Natural killer cell treated with Interleukin-12 subunit alpha and Interleukin-12 subunit beta and Interleukin-15 and Interleukin-18, amount 100 ng/mL, for 72 hours (primary cell): Measurements from ENCODE around the gene TTC39B. TPM values are rescaled to one million over a fixed set of nuclear protein-coding genes. Genes with fewer than 3 reads are reported as not detected.
"Not testable (repeated sequence)": the region's sequence is repeated elsewhere in the genome, so short reads cannot be mapped to it uniquely, and the experiment has no call there.

Experiments used
- ATAC-seq, 2 donors: fragments of 150-1000 bp; cut with Tn5 transposase in 1 of 2; sonication (Bioruptor Pico), chemical (Tn5 transposase) in 1 of 2; 2 replicates each; pipeline ENCODE4 v1.10.0; 2021
- DNase-seq: peaks from one replicate; pipeline ENCODE4 v3.0.0; 2022; ENCODE audit warnings: low spot score
- H3K27ac Mint-ChIP-seq, 2 donors: 1 replicate in 1 of 2; 2 replicates in 1 of 2; pipeline ENCODE4 v1.8.0; 2022; ENCODE audit warnings: mixed read lengths in 2 of 2, mild to moderate bottlenecking in 1 of 2, moderate library complexity in 1 of 2
- H3K27me3 Mint-ChIP-seq, 2 donors: 1 replicate in 1 of 2; 2 replicates in 1 of 2; pipeline ENCODE4 v1.8.0; 2022; ENCODE audit warnings: mixed read lengths in 2 of 2
- H3K36me3 Mint-ChIP-seq: one replicate; pipeline ENCODE4 v1.8.0; 2022; ENCODE audit warnings: mixed read lengths
- H3K4me1 Mint-ChIP-seq, 2 donors: 1 replicate in 1 of 2; 2 replicates in 1 of 2; pipeline ENCODE4 v1.8.0; 2022; ENCODE audit warnings: low read depth in 2 of 2, mixed read lengths in 2 of 2, mild to moderate bottlenecking in 1 of 2
- H3K4me3 Mint-ChIP-seq: one replicate; pipeline ENCODE4 v1.8.0; 2022; ENCODE audit warnings: mixed read lengths
- H3K9me3 Mint-ChIP-seq: 2 replicates; pipeline ENCODE4 v1.8.0; 2022; ENCODE audit warnings: mixed read lengths
- total RNA-seq, 2 donors: library from RNA; stranded (reverse); gene quantifications; one replicate each; pipeline ENCODE4 v1.2.3, GENCODE V29; 2022

TTC39B gene
- total RNA-seq, 2 donors from 2014 or later: 12.4 to 20.6 TPM

DNA sequence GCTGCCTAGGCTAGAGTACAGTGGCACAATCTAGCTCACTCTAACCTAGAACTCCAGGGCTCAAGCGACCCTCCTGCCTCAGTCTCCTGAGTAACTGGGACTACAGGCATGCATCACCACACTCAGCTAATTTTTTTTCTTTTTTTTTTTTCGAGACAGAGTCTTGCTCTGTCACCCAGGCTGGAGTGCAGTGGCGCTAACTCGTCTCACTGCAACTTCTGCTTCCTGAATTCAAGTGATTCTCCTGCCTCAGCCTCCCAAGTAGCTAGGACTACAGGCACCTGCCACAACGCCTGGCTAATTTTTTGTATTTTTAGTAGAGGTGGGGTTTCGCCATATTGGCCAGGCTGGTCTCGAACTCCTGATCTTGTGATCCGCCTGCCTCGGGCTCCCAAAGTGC, 12.6 kb upstream of the TTC39B start:
- not testable (repeated sequence) for H3K27ac Mint-ChIP-seq, H3K36me3 Mint-ChIP-seq, H3K27me3 Mint-ChIP-seq, H3K4me3 Mint-ChIP-seq, H3K9me3 Mint-ChIP-seq, H3K4me1 Mint-ChIP-seq, ATAC-seq, DNase-seq

DNA sequence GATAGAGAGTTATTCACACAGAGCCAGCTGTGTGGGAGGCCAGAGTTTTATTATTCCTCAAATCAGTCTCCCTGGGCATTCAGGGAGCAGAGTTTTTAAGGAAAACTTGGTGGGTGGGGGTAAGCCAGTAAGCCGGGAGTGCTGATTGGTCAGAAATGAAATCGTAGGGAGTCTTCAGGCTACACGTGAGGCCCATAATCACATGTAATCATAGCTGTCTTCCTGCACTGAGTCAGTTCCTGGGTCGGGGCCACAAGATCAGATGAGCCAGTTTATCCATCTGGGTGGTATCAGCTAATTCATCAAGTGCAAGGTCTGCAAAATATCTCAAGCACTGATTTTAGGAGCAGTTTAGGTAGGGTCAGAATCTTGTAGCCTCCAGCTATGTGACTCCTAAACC, 10.8 kb upstream of the TTC39B start:
- Mint-ChIP-seq H3K9me3 (no peaks in the 10 kb centered on the region), H3K4me3 (no peak overlapping the region), H3K27ac (no peak overlapping the region), H3K36me3 (no peaks in the 10 kb centered on the region), H3K4me1 (peaks cover 0 to 5% of the 10 kb centered on the region in 2 donors), H3K27me3 (no peaks in the 10 kb centered on the region)
- ATAC-seq: no peak
- no peak for DNase-seq

DNA sequence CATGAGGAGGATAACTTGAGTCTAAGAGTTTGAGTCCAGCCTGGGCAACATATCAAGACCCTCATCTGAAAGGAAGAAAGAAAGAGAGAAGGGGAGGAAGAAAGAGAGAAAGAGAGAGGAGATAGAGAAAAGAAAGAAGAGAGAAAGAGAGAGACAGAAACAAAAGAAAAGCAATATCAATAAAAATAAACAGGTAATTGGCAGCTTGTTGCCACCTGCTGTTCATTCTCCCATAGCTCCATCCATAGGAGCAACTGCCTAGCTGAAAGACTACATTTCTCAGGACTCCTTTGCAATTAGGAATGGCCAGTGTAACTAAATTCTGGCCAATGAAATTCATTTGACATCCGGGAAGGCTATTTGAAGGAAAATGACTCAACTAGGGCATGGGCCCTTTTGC, 4.6 kb upstream of the TTC39B start:
- no peak overlapping the region for H3K4me3 Mint-ChIP-seq
- DNase-seq (no peak), ATAC-seq (no peak)
- H3K27me3 Mint-ChIP-seq: no peaks in the 10 kb centered on the region
- H3K36me3 Mint-ChIP-seq: no peaks in the 10 kb centered on the region
- peaks cover 14 to 19% of the 10 kb centered on the region in 2 donors for H3K4me1 Mint-ChIP-seq
- H3K27ac Mint-ChIP-seq: peak overlapping the region in 1 of 2 donors; percentile 51
- no peaks in the 10 kb centered on the region for H3K9me3 Mint-ChIP-seq

DNA sequence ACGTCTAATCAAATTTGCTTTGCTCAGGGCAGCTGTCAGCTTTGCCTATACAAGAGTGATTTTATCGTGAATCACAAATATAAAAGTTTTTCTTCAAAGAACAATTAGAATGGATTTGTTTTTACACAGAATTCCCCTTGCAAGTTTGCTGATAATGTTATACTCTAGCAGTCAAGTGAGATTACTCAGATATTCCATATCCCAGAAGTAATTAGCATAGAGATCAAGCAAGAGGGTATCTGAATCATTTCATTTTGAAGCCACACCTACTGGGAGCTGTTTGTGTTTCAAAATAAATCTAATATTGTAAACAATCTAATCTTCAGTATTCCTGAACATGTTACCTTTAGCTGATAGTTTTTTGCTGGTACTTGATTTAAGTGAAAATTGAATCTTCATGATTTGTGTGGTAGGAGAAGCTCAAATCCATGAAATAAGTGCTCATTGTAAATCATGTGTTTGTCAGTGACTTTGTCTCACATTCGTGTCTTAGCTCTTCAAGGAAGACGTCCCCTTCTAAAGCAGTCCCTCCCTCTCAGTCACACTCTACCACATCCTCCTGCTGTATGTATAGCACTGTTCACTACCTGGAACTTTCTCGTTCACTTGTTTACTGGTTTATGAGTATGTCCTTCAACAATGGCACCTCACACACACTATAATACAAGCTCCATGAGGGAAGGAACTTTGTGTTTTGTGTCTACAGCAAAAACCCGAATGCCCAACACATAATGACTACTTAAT, 3.3 kb upstream of the TTC39B start:
- Mint-ChIP-seq H3K27ac (peak overlapping the region in 1 of 2 donors; percentile 44), H3K27me3 (no peaks in the 10 kb centered on the region), H3K4me1 (peaks cover 24 to 27% of the 10 kb centered on the region in 2 donors), H3K9me3 (no peaks in the 10 kb centered on the region), H3K4me3 (peak overlapping the region; percentile 4), H3K36me3 (no peaks in the 10 kb centered on the region)
- peak in 1 of 2 donors; percentile 34 for ATAC-seq
- no peak for DNase-seq

DNA sequence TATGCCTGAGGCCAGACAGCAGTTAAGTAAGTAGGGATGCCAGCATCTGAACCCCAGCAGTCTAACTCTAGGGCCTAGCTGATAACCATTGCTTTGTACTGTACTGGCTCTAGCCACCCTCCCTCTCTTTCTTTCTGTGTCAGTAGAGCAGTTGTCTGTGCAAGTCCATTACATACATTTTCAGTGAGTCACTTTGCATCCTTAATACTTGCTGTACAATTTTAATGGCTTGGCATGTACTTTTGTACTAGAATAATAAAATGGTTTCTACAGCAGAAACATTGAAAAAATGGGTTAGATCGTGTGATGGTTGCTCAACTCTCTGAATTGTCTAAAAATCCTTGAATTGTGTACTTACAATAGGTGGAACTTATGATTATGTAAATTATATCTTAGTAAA, 1.5 kb upstream of the TTC39B start:
- Mint-ChIP-seq H3K27ac (peak overlapping the region; percentile 68 to 82), H3K27me3 (no peaks in the 10 kb centered on the region), H3K4me3 (peak overlapping the region; percentile 85), H3K36me3 (no peaks in the 10 kb centered on the region), H3K9me3 (no peaks in the 10 kb centered on the region), H3K4me1 (peaks cover 30 to 39% of the 10 kb centered on the region in 2 donors)
- ATAC-seq (no peak), DNase-seq (no peak)

DNA sequence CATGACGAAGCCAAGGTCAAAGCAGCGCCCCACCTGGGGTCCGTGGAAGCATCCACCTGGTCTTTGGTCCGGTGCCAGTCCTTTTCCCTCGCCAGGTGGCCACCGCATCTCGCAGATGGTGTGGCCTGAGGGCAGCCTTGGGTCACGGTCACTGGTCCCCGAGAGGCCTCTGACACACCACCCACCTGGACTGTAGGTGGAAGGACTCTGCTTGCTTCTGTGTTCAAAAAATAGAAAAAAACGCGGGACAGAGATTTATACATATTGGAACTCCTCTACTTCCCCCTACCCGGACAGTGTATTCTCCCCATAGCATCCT, 466 bp upstream of the TTC39B start:
- Mint-ChIP-seq H3K36me3 (no peaks in the 10 kb centered on the region), H3K4me1 (peaks cover 30 to 39% of the 10 kb centered on the region in 2 donors), H3K27me3 (no peaks in the 10 kb centered on the region), H3K27ac (peak overlapping the region; percentile 68 to 82), H3K9me3 (no peaks in the 10 kb centered on the region), H3K4me3 (peak overlapping the region; percentile 85)
- DNase-seq (no peak), ATAC-seq (no peak)

GRCh38 chr9:15306068-15306756, 804 bp downstream of the TTC39B start:
- Mint-ChIP-seq H3K4me1 (peaks cover 28 to 37% of the 10 kb centered on the region in 2 donors), H3K4me3 (peak overlapping the region; percentile 85), H3K9me3 (no peaks in the 10 kb centered on the region), H3K27ac (peak overlapping the region; percentile 68 to 82), H3K36me3 (no peaks in the 10 kb centered on the region), H3K27me3 (no peaks in the 10 kb centered on the region)
- peak; percentile 67 for DNase-seq
- peak; percentile 16 to 22 for ATAC-seq

GRCh38 chr9:15305470-15305869, 1.5 kb downstream of the TTC39B start:
- Mint-ChIP-seq H3K27me3 (no peaks in the 10 kb centered on the region), H3K27ac (peak overlapping the region; percentile 68 to 82), H3K36me3 (no peaks in the 10 kb centered on the region), H3K9me3 (no peaks in the 10 kb centered on the region), H3K4me3 (peak overlapping the region; percentile 85), H3K4me1 (peaks cover 31 to 38% of the 10 kb centered on the region in 2 donors)
- ATAC-seq (no peak), DNase-seq (no peak)

DNA sequence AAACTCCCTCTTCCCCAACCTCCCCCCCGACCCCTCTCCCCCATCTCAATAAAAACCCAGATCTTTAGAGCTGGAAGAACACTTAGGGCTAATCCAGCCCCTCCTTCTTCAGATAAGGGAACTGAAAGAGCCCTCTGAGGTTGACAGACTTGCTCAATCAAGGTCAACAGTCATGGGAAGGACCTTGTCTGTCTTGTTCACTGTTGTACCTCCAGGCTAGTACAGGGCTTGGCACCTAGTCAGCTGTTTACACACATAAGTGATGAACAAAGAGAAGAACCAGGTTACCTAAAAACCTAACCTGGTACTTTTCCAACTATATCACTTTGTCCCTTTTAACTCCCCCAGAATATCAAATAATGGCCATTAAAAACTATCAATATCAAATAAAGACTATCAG, 2.4 kb downstream of the TTC39B start:
- Mint-ChIP-seq H3K4me3 (peak overlapping the region; percentile 85), H3K27ac (peak overlapping the region in 1 of 2 donors; percentile 82), H3K36me3 (no peaks in the 10 kb centered on the region), H3K27me3 (no peaks in the 10 kb centered on the region), H3K9me3 (no peaks in the 10 kb centered on the region), H3K4me1 (peaks cover 33 to 41% of the 10 kb centered on the region in 2 donors)
- ATAC-seq: no peak
- DNase-seq: no peak

DNA sequence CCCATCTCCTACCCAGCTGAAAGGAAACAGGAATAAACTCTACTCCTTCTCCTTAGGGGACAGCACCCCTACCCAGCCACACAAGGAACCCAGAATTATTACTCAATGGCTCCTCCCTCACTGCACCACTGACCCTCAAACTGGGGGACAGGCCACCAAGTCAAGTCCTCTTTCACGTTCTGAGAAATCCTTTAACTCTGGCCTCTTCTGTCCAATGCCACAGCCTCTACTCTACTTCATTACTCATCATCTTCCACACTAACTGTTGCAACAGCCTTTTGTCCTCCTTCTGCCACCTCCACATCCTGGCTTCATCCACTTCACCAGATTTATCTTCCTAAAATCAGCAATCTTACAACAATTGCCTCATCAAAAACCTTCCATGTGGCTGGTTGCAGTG, 6.8 kb downstream of the TTC39B start:
- Mint-ChIP-seq H3K4me3 (peak overlapping the region; percentile 88), H3K27me3 (no peaks in the 10 kb centered on the region), H3K4me1 (peaks cover 60 to 62% of the 10 kb centered on the region in 2 donors), H3K9me3 (peaks cover 3% of the 10 kb centered on the region), H3K27ac (peak overlapping the region; percentile 94 to 99), H3K36me3 (peaks cover 8% of the 10 kb centered on the region)
- ATAC-seq (peak in 1 of 2 donors; percentile 25), DNase-seq (no peak)

DNA sequence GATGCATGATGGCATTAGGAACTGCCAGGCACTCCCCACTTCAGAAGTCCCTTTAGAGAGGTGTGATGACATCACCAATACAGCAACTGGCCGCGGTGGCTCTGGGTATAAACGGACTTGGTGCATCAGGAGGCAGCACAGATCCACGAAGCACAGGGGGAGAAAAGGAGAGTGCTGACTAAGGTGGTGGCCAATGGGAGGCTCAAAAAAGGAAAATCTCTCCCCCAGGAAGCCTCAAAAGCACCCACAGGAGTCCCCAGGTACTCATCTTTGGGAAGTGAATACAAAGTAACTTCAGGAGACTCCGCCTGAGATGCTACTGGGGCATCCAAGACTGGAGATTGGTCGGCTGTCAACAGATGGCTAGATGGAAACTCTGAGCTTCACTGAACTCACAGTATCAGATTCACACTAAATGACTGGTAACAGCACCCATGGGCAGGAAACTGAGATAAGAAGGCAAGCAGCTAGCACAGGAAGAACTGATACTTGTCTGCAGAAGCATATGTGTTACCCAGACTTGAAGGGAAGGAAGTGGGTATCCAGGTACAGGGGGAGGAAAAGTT, 7.6 kb downstream of the TTC39B start:
- ATAC-seq (peak; percentile 78 to 82), DNase-seq (peak; percentile 75)
- peak overlapping the region; percentile 88 for H3K4me3 Mint-ChIP-seq
- H3K36me3 Mint-ChIP-seq: peaks cover 8% of the 10 kb centered on the region
- peaks cover 3% of the 10 kb centered on the region for H3K9me3 Mint-ChIP-seq
- peaks cover 57 to 59% of the 10 kb centered on the region in 2 donors for H3K4me1 Mint-ChIP-seq
- peak overlapping the region; percentile 94 to 99 for H3K27ac Mint-ChIP-seq
- H3K27me3 Mint-ChIP-seq: no peaks in the 10 kb centered on the region

DNA sequence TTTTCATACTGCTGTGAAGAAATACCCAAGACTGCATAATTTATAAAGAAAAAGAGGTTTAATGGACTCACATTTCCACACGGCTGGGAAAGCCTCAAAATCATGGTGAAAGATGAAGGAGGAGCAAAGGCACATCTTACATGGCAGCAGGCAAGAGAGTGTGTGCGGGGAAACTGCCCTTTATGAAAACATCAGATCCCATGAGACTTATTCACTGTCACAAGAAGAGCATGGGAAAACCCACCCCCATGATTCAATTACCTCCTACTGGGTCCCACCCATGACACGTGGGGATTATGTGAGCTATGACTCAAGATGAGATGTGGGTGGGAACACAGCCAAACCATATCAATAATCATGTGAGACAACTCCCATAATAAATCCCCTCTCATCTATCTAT, 8.7 kb downstream of the TTC39B start:
- Mint-ChIP-seq H3K4me3 (peak overlapping the region; percentile 88), H3K9me3 (peaks cover 3% of the 10 kb centered on the region), H3K36me3 (peaks cover 8% of the 10 kb centered on the region), H3K4me1 (peaks cover 61 to 69% of the 10 kb centered on the region in 2 donors), H3K27me3 (no peaks in the 10 kb centered on the region), H3K27ac (peak overlapping the region; percentile 94 to 99)
- ATAC-seq (no peak), DNase-seq (no peak)

- peak overlapping the region; percentile 94 to 99 for H3K27ac Mint-ChIP-seq
- H3K9me3 Mint-ChIP-seq: peaks cover 3% of the 10 kb centered on the region
- H3K4me1 Mint-ChIP-seq: peaks cover 66 to 69% of the 10 kb centered on the region in 2 donors
- peaks cover 8% of the 10 kb centered on the region for H3K36me3 Mint-ChIP-seq
- DNase-seq: no peak
- peak; percentile 73 to 81 for ATAC-seq
- no peaks in the 10 kb centered on the region for H3K27me3 Mint-ChIP-seq
- H3K4me3 Mint-ChIP-seq: peak overlapping the region; percentile 81
Observed at GRCh38 chr9:15295761-15296405, 11.1 kb downstream of the TTC39B start.
